ENCODE data around the gene RECK. TPM values are rescaled to one million over a fixed set of nuclear protein-coding genes. Genes with fewer than 3 reads are reported as not detected.
"Not testable (repeated sequence)": the region's sequence is repeated elsewhere in the genome, so short reads cannot be mapped to it uniquely, and the experiment has no call there.

RECK gene
- total RNA-seq, 3 donors from 2014 or later = 2.1 to 13.0 (median 3.7) TPM

GRCh38 chr9:36126016-36126730, 89.5 kb downstream of the RECK start:
- no peak for TF ChIP-seq CTCF (IDR thresholded peaks at IDR 0.05)
- H3K36me3 ChIP-seq (ENCODE audit: low read depth) = no peaks in the 10 kb centered on the region
- H3K4me3 ChIP-seq = no peak overlapping the region
- peak; percentile 90 for ATAC-seq
- DNase-seq = peak in 2 of 3 donors; percentile 65 to 80
- no peaks in the 10 kb centered on the region for H3K9me3 ChIP-seq
- peaks cover 31% of the 10 kb centered on the region for H3K4me1 ChIP-seq (ENCODE audit: low read depth)
- intact Hi-C loops (cut with DNase I, micrococcal nuclease) = no loop called here

- intact Hi-C loops (cut with DNase I, micrococcal nuclease) = no loop called here
Observed at GRCh38 chr9:36127652-36128244, 91.0 kb downstream of the RECK start.

GRCh38 chr9:36128349-36128748, 91.6 kb downstream of the RECK start:
- H3K36me3 ChIP-seq (ENCODE audit: low read depth) = no peaks in the 10 kb centered on the region
- ATAC-seq (no peak), DNase-seq (no peak)
- intact Hi-C loops (cut with DNase I, micrococcal nuclease) = no loop called here
- peaks cover 31% of the 10 kb centered on the region for H3K4me1 ChIP-seq (ENCODE audit: low read depth)
- H3K4me3 ChIP-seq = no peak overlapping the region
- TF ChIP-seq CTCF (IDR thresholded peaks at IDR 0.05) = no peak
- no peaks in the 10 kb centered on the region for H3K9me3 ChIP-seq

More at GRCh38 chr9:36127652-36128244, 91.0 kb downstream of the RECK start:
- Histone ChIP-seq H3K4me1 (ENCODE audit: low read depth) (peaks cover 31% of the 10 kb centered on the region), H3K36me3 (ENCODE audit: low read depth) (no peaks in the 10 kb centered on the region), H3K4me3 (no peak overlapping the region), H3K9me3 (no peaks in the 10 kb centered on the region)
- ATAC-seq (peak; percentile 27), DNase-seq (no peak)
- no peak for TF ChIP-seq CTCF (IDR thresholded peaks at IDR 0.05)

GRCh38 chr9:36129139-36129538, 92.4 kb downstream of the RECK start:
- TF ChIP-seq CTCF (IDR thresholded peaks at IDR 0.05) = no peak
- no peak for ATAC-seq
- no peaks in the 10 kb centered on the region for H3K36me3 ChIP-seq (ENCODE audit: low read depth)

GRCh38 chr9:36131666-36132065, 95.0 kb downstream of the RECK start:
- DNase-seq; H3K4me3 ChIP-seq; H3K9me3 ChIP-seq; intact Hi-C loops (cut with DNase I, micrococcal nuclease); ATAC-seq; H3K36me3 ChIP-seq (ENCODE audit: low read depth): not testable (repeated sequence)
- peaks cover 21% of the 10 kb centered on the region for H3K4me1 ChIP-seq (ENCODE audit: low read depth)

More at GRCh38 chr9:36129139-36129538, 92.4 kb downstream of the RECK start:
- peaks cover 31% of the 10 kb centered on the region for H3K4me1 ChIP-seq (ENCODE audit: low read depth)
- H3K4me3 ChIP-seq = no peak overlapping the region
- intact Hi-C loops (cut with DNase I, micrococcal nuclease) = no loop called here
- no peak for DNase-seq
- H3K9me3 ChIP-seq = no peaks in the 10 kb centered on the region

- no peak for ATAC-seq
- H3K36me3 ChIP-seq (ENCODE audit: low read depth) = no peaks in the 10 kb centered on the region
- DNase-seq = no peak
- no peak overlapping the region for H3K4me3 ChIP-seq
- H3K4me1 ChIP-seq (ENCODE audit: low read depth) = peaks cover 17% of the 10 kb centered on the region
- no peaks in the 10 kb centered on the region for H3K9me3 ChIP-seq
- TF ChIP-seq CTCF (IDR thresholded peaks at IDR 0.05) = no peak
- intact Hi-C loops (cut with DNase I, micrococcal nuclease) = no loop called here
Observed at GRCh38 chr9:36132086-36132485, 95.4 kb downstream of the RECK start.
